Stimulated activated naive CD4-positive, alpha-beta T cell treated with Interleukin-2 at 50 U/mL for 16 hours (primary cell): Measurements from ENCODE around the gene MAPK8IP3.
"Not testable (repeated sequence)": the region's sequence is repeated elsewhere in the genome, so short reads cannot be mapped to it uniquely, and the experiment has no call there.

Experiments used
- DNase-seq: peaks from one replicate; lab custom pipeline; 2025; lab: John Stamatoyannopoulos, UW

The MAPK8IP3 gene

DNA sequence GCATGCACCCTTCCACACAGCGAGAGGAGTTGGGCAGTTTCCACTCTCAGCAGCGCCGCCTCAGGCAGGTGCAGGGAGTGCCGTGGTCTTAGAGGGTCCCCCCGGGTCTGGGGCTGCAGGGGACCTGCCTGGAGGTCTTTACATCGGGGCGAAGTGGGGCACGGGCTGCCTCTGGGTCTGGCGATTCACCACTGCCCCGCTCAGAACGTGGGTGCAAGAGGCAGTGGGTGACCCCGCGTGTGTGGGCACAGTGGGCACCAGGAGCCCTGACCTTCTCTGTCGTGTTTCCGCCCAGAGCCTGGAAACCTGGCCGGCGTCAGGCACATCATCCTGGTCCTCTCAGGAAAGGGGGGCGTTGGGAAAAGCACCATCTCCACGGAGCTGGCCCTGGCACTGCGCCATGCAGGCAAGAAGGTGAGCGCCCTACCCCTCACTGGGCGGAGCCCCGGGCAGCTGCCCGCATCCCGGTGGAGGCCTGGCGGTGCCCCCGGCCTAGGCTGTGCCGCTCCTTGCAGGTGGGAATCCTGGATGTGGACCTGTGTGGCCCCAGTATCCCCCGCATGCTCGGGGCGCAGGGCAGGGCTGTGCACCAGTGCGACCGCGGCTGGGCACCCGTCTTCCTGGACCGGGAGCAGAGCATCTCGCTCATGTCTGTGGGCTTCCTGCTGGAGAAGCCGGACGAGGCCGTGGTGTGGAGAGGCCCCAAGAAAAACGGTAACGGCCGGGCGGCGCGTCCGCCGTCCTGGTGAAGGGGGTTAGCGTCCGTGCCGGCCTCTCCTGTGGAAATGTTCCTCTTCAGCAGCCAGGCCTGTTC lies 80.5 kb downstream of the MAPK8IP3 start:
- no peak for DNase-seq

- no peak for DNase-seq
Measured at GRCh38 chr16:1787056-1787321, 81.0 kb downstream of the MAPK8IP3 start.

DNA sequence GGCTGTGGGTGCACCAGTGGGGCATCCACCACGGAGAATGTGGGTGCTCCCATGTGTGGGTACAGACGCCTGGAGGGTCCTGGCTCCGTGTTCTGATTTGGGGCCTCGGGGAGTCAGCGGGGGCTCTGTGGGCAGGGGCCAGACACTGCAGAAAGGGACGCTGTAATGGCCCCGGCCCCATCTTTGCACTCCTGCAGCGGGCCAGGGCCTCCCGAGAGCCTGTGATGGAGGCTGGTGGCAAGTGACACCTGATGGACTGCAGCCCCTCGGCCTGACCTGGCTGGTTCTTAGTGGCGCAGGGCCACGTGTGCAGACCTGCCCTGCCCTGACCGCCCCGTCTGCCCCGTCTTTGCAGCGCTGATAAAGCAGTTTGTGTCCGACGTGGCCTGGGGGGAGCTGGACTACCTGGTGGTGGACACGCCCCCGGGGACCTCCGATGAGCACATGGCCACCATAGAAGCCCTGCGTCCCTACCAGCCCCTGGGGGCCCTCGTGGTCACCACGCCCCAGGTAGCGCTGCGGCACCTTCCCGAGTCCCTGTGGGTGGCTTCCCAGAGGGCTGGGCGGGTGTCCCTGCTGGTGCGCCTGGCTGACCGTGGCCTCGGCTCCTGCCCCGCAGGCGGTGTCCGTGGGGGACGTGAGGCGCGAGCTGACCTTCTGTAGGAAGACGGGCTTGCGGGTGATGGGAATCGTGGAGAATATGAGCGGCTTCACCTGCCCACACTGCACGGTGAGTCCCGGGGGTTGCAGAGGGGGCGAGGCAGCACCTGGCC lies 81.5 kb downstream of the MAPK8IP3 start:
- DNase-seq, result no peak

GRCh38 chr16:1788095-1788707 lies 82.2 kb downstream of the MAPK8IP3 start:
- no peak for DNase-seq

- no peak for DNase-seq
Measured at GRCh38 chr16:1788708-1789100, 82.7 kb downstream of the MAPK8IP3 start.

- DNase-seq, result no peak
Measured at GRCh38 chr16:1789643-1790045, 83.6 kb downstream of the MAPK8IP3 start.

DNA sequence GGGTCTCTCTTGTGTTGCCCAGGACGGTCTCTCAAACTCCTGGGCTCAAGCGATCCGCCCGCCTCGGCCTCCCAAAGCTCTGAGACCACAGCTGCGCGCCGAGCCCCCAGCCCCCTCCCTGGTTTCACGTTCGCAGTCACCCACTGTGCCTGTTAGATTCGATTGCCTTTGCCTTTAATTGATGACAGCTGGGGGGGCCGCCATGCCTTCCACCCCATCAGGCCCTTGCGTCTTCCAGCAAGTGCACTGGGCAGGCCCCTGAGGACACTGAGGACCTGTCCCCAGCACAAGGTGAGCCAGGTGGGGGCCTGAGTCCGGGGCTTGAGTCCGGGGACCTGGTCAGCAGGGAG lies 84.2 kb downstream of the MAPK8IP3 start:
- no peak for DNase-seq

DNA sequence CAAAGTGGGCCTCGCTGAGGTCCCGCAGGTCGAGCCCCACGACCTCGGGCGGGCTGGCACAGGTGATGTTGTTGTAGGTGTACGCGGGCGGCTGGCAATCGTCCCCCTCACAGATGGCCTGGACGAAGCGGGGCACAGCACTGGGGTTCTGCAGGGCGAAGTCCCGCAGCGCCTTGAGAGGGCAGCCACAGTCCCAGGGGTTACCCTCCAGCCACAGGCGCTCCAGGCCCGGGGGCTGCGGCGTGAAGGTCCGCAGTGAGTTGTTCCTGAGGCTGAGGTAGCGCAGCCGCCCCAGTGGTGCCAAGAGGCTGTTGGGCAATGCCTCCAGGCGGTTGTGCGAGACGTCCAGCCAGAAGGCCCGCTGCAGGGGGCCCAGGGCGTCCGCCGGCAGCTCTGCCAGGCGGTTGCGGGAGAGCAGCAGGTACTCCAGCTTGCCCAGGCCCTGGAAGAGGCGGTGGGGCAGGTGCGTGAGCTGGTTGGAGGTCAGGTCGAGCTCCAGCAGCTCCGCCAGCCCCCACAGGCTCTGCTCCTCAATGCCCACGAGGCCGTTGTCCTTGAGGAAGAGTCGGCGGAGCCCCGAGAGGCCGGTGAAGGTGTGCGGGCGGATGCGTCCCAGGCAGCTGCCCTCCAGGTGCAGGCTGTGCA lies 84.7 kb downstream of the MAPK8IP3 start:
- DNase-seq, result no peak

DNA sequence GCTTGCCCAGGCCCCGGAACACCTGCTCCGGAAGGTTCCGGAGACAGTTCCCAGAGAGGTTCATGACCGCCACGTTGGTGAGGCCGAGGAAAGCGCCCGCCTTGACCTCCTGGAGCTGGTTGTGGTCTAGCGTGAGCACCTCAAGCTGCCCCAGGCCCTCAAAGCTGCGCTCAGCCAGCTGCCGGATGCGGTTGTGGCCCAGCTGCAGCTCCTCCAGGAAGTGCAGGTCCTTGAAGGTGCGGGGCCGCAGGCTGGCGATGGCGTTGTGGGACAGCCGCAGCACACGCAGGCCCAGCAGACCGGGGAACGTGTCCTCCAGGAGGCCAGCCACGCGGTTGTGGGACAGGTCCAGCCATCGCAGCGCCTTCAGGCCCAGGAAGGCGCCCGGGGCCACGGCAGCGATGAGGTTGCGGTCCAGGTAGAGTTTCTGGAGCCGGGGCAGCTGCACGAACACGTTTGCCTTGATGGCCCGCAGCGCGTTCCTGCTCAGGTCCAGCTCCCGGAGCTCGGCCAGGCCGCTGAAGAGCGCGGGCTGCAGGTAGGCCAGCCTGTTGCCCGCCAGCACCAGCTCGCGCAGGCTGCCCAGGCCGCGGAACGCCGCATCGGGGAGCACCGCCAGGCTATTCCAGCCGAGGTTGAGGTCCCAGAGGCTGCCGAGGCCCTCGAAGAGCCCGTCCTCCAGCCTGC lies 85.4 kb downstream of the MAPK8IP3 start:
- no peak for DNase-seq

GRCh38 chr16:1791943-1792812 lies 86.2 kb downstream of the MAPK8IP3 start:
- DNase-seq, result no peak

- DNase-seq, result no peak
Measured at GRCh38 chr16:1792836-1793577, 87.0 kb downstream of the MAPK8IP3 start.

GRCh38 chr16:1793578-1794220 lies 87.7 kb downstream of the MAPK8IP3 start, which contains the start of gene IGFALS:
TSS of gene IGFALS (minus strand) at chr16:1793705. CDS start at chr16:1793652, 53 bp downstream.
- DNase-seq, result no peak

- no peak for DNase-seq
Measured at GRCh38 chr16:1794221-1794871, 88.4 kb downstream of the MAPK8IP3 start.

DNA sequence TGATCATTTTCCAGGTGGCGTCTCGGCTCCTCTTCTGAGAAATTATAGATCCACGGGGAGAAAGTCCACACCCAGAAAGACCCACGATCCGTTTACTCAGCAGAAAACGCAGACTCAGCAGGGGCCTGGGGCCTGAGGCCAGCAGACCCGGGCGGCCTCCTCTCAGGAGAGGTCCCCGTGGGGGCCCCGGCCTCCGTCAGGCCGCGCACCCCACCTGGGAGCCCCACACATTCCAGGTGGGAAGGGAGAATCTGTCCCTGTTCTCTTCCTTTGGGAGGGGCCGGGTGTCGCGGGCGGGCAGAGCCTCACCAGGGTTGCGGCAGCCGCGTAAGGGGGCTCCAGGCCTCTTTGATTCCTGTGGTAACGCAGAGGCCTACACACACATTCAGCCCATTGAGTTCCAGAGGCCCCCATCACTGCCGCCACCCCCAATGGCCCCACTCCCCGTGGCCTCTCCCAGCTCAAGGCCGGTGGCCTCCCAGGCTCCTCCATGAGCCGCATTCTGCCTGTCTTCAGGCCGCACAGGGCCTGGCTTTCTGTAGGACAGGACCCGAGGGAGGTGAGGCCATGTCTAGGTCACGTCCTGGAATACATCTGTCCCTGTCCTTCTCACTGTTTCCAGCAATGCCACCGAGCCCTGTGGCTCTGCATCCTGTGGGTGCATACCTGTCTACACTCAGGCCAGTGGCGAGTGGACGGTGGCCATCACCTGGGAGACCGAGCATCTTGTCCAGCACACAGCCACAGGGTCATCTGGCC lies 89.1 kb downstream of the MAPK8IP3 start:
- no peak for DNase-seq

DNA sequence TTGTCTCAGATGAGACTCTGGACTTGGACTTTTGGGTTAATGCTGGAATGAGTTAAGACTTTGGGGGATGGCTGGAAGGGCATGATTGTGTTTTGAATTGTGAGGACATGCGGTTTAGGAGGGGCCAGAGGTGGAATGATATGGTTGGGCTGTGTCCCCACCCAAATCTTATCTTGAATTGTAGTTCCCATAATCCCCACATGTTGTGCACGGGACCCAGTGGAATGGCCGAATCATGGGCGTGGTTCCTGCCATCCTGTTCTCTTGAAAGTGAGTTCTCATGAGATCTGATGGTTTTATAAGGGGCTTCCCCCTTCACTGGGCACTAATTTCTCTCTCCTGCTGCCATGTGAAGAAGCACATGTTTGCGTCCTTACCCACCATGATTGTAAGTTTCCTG lies 93.3 kb downstream of the MAPK8IP3 start:
- not testable (repeated sequence) for DNase-seq

DNA sequence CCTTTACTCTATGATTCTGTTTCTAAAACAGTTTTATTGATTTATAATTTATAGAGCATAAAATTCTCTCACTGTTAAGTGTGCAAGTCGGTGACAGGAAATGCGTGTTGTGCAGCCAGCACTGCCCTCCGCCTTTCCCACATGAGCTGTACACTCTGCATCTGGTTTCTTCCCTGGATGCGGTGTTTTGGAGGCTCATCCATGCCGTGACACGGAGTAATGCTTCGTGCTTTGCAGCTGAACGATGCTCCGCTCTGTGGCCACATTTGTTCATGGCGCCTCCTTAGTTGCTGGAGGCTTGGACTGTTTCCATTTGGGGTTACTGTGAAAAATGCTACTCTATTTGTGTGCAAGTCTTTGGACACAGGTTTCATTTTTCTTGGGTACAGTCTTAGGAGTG lies 94.7 kb downstream of the MAPK8IP3 start:
- no peak for DNase-seq

DNA sequence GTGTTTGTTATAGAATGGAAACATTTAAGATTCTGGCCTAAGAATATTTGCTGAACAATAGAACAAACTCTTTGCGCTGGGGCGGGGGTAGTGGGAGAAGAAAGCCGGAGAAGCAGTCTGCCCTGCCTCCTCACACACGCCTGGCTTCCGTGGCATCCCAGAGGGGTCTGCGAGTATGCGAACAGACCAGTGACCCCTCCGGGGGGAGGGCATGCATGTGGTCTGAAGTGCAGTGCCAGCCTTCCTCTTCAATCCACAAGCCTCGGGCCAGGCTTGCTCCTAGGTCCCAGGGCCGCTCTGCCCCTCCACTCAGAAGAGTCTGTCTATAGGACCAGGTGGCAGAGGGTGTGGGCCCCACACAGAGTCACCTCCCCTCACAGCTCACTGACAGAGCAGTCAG lies 101.6 kb downstream of the MAPK8IP3 start:
- no peak for DNase-seq

DNA sequence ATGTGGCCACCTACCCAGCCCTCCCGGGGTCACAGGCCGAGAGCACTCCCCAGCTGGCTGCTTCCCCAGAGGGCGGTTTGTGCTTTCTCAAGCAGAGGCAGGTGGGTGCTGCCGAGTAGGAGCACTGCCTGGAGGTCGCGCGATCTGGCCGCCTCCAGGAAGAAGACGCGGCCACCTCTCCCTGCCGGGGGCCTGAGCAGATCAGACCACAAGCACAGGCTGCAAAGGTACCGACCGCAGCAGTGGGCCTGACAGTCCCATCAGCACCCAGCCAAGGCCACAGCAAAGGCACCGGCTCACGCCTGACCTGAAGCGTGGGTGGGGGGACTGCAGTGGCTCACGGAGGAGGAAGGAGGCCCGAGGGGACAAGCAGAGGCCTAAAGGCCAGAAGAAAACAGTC lies 102.7 kb downstream of the MAPK8IP3 start:
- DNase-seq, result no peak
